Left colon (tissue), 2 donors: ENCODE measurements around the gene DEPDC5. TPM values are rescaled to one million over a fixed set of nuclear protein-coding genes. Genes with fewer than 3 reads are reported as not detected.

Experiments used
- ATAC-seq: fragments of 200-7000 bp; cut with Tn5 transposase; one replicate; pipeline ENCODE4 v1.9.1; 2020; ENCODE audit warnings: mild to moderate bottlenecking, moderate library complexity
- DNase-seq, 2 donors: peaks; one replicate each; pipeline ENCODE4 v3.0.0-alpha.2; 2020
- intact Hi-C, 2 donors: fragments of 100-400 bp; cut with DNase I in 1 of 2; cut with micrococcal nuclease in 1 of 2; formaldehyde crosslinking; loops; one replicate each; pipeline versions ENCODE4 v1.11.2 to v1.14.0; 2022; cut with DNase I, micrococcal nuclease
- total RNA-seq, 2 donors: library from RNA; stranded (reverse); fragmentation: NEBNext Ultra II Directional; extraction: Animal tissue kit (Norgen Biotek cat#: 25700); gene quantifications; one replicate each; pipeline ENCODE4 v1.2.1, GENCODE V29; 2021
- donor health status: DM: no; HTN: no; CAD: no.
- donor health status: DM: yes; HTN: yes; CAD: no.

Gene DEPDC5
- total RNA-seq, 2 donors from 2014 or later = 38.1 to 54.5 TPM

GRCh38 chr22:31839986-31840385 is 86.2 kb downstream of the DEPDC5 start:
- no peak for DNase-seq
- no peak for ATAC-seq
- intact Hi-C loops = no loop called here

GRCh38 chr22:31840585-31840984 is 86.8 kb downstream of the DEPDC5 start:
- DNase-seq = no peak
- no peak for ATAC-seq
- intact Hi-C loops = no loop called here

GRCh38 chr22:31841078-31841827 is 87.4 kb downstream of the DEPDC5 start:
- intact Hi-C loops = no loop called here
- ATAC-seq (no peak), DNase-seq (no peak)

- DNase-seq = no peak
- ATAC-seq = no peak
- intact Hi-C loops = no loop called here
Measured at GRCh38 chr22:31843526-31843925, 89.7 kb downstream of the DEPDC5 start.

GRCh38 chr22:31844941-31845340 is 91.1 kb downstream of the DEPDC5 start:
- intact Hi-C loops = no loop called here
- ATAC-seq (no peak), DNase-seq (no peak)

GRCh38 chr22:31846161-31847115 is 92.6 kb downstream of the DEPDC5 start:
- ATAC-seq = peak; percentile 44

GRCh38 chr22:31848411-31848810 is 94.6 kb downstream of the DEPDC5 start:
- intact Hi-C loops = no loop called here
- no peak for ATAC-seq
- no peak for DNase-seq

More at GRCh38 chr22:31846161-31847115, 92.6 kb downstream of the DEPDC5 start:
- DNase-seq = no peak
- intact Hi-C loops = no loop called here

- DNase-seq = no peak
- intact Hi-C loops = no loop called here
- no peak for ATAC-seq
Measured at GRCh38 chr22:31850135-31850534, 96.3 kb downstream of the DEPDC5 start.

- intact Hi-C loops = no loop called here
- ATAC-seq (no peak), DNase-seq (no peak)
Measured at GRCh38 chr22:31852691-31853421, 99.0 kb downstream of the DEPDC5 start.

- intact Hi-C loops = no loop called here
- ATAC-seq = no peak
- DNase-seq = no peak
Measured at GRCh38 chr22:31853736-31854495, 100.1 kb downstream of the DEPDC5 start.

GRCh38 chr22:31857247-31857646 is 103.4 kb downstream of the DEPDC5 start:
- peak; percentile 87 for ATAC-seq
- intact Hi-C loops = no loop called here
- DNase-seq = peak; percentile 27 to 28

GRCh38 chr22:31861226-31861840 is 107.5 kb downstream of the DEPDC5 start:
- intact Hi-C loops = no loop called here
- DNase-seq (no peak), ATAC-seq (no peak)

GRCh38 chr22:31866918-31867317 is 113.1 kb downstream of the DEPDC5 start:
- DNase-seq (no peak), ATAC-seq (no peak)
- intact Hi-C loops = no loop called here

GRCh38 chr22:31867386-31868153 is 113.8 kb downstream of the DEPDC5 start:
- intact Hi-C loops = no loop called here
- ATAC-seq (peak; percentile 70), DNase-seq (no peak)

- no peak for ATAC-seq
- intact Hi-C loops = no loop called here
- no peak for DNase-seq
Measured at GRCh38 chr22:31869739-31870138, 115.9 kb downstream of the DEPDC5 start.

- ATAC-seq (peak; percentile 72), DNase-seq (peak; percentile 19 to 44)
- intact Hi-C loops = no loop called here
Measured at GRCh38 chr22:31870890-31871289, 117.1 kb downstream of the DEPDC5 start.

- ATAC-seq (no peak), DNase-seq (no peak)
- intact Hi-C loops = no loop called here
Measured at GRCh38 chr22:31871480-31871879, 117.7 kb downstream of the DEPDC5 start.
